ENCODE results near the gene POLDIP3.
"Not testable (repeated sequence)": the region's sequence is repeated elsewhere in the genome, so short reads cannot be mapped to it uniquely, and the experiment has no call there.

The POLDIP3 gene

GRCh38 chr22:42553475-42554361, 61.0 kb downstream of the POLDIP3 start, which contains the start of gene SERHL2:
SERHL2 (plus strand) TSS chr22:42553956; CDS start chr22:42554021, 65 bp downstream.
- DNase-seq: peak; percentile 91

- DNase-seq: not testable (repeated sequence)
Measured at GRCh38 chr22:42552294-42552647, 62.4 kb downstream of the POLDIP3 start.

GRCh38 chr22:42549331-42550060, 65.2 kb downstream of the POLDIP3 start:
- DNase-seq: no peak

- no peak for DNase-seq
Measured at GRCh38 chr22:42548597-42549330, 65.9 kb downstream of the POLDIP3 start.

GRCh38 chr22:42548126-42548525, 66.6 kb downstream of the POLDIP3 start:
- DNase-seq: not testable (repeated sequence)

- DNase-seq: no peak
Measured at GRCh38 chr22:42547562-42547961, 67.1 kb downstream of the POLDIP3 start.

GRCh38 chr22:42544686-42545085, 70.0 kb downstream of the POLDIP3 start:
- no peak for DNase-seq

- not testable (repeated sequence) for DNase-seq
Measured at GRCh38 chr22:42539236-42539771, 75.4 kb downstream of the POLDIP3 start.

GRCh38 chr22:42537199-42537831, 77.4 kb downstream of the POLDIP3 start:
- not testable (repeated sequence) for DNase-seq

GRCh38 chr22:42536634-42537033, 78.0 kb downstream of the POLDIP3 start:
- not testable (repeated sequence) for DNase-seq

- no peak for DNase-seq
Measured at GRCh38 chr22:42536166-42536565, 78.5 kb downstream of the POLDIP3 start.

- not testable (repeated sequence) for DNase-seq
Measured at GRCh38 chr22:42535082-42535731, 79.5 kb downstream of the POLDIP3 start.

Data from stimulated activated naive CD4-positive, alpha-beta T cell treated with Interleukin-2 at 50 U/mL for 16 hours (primary cell).